NCI-H1694 (cell line): ENCODE results near the gene BCAR3.

Source experiments
- DNase-seq: peaks from one replicate; lab custom pipeline; 2025; lab: John Stamatoyannopoulos, UW

Gene BCAR3

GRCh38 chr1:93636712-93637111, 44.9 kb downstream of the BCAR3 start:
- DNase-seq = no peak

- DNase-seq = no peak
These were observed 45.8 kb downstream of the BCAR3 start for GRCh38 chr1:93635614-93636543.

- DNase-seq = no peak
These were observed 48.3 kb downstream of the BCAR3 start for GRCh38 chr1:93633313-93633712.

- DNase-seq = no peak
These were observed 49.8 kb downstream of the BCAR3 start for GRCh38 chr1:93631626-93632365.

- DNase-seq = no peak
These were observed 51.5 kb downstream of the BCAR3 start for GRCh38 chr1:93630168-93630567.

GRCh38 chr1:93629101-93630059, 52.3 kb downstream of the BCAR3 start:
- peak; percentile 84 for DNase-seq

GRCh38 chr1:93628681-93629080, 53.0 kb downstream of the BCAR3 start:
- DNase-seq = no peak

GRCh38 chr1:93625582-93626327, 55.9 kb downstream of the BCAR3 start:
- DNase-seq = no peak

GRCh38 chr1:93623875-93624274, 57.8 kb downstream of the BCAR3 start:
- no peak for DNase-seq

- no peak for DNase-seq
These were observed 58.2 kb downstream of the BCAR3 start for GRCh38 chr1:93623436-93623835.

- DNase-seq = no peak
These were observed 60.4 kb downstream of the BCAR3 start for GRCh38 chr1:93621246-93621645.

GRCh38 chr1:93620841-93621210, 60.8 kb downstream of the BCAR3 start:
- no peak for DNase-seq

GRCh38 chr1:93620172-93620840, 61.3 kb downstream of the BCAR3 start:
- DNase-seq = no peak

GRCh38 chr1:93619507-93620171, 62.0 kb downstream of the BCAR3 start:
- DNase-seq = peak; percentile 23

- DNase-seq = no peak
These were observed 63.8 kb downstream of the BCAR3 start for GRCh38 chr1:93617670-93618499.

- DNase-seq = peak; percentile 67
These were observed 64.5 kb downstream of the BCAR3 start for GRCh38 chr1:93616996-93617669.

GRCh38 chr1:93616221-93616995, 65.2 kb downstream of the BCAR3 start:
- no peak for DNase-seq
